DMS153 (cell line): ENCODE data around the gene TUNAR.

Source experiments
- DNase-seq: peaks from one replicate; lab custom pipeline; 2025; lab: John Stamatoyannopoulos, UW

The TUNAR gene

DNA sequence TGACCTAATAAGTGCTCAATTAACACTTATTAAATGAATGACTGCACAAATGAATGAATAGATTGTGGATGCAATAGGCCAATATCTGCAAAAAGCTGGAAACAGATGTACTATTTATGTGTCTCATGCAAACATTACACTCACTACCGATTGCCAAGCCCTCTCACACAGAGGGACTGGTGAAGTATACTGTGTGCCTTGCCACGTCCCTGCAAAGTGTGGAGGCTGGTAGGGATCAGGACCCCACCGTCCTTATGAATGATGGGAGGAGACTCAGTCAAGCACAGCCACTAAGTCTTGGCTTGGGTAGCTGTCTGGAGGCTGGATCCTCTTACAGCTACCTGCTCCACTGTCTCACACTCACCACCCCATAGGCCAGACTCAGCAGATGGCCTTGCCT, 3.9 kb upstream of the TUNAR start:
- no peak for DNase-seq

- DNase-seq, result no peak
Measured at GRCh38 chr14:95875831-95876760, 536 bp upstream of the TUNAR start.

DNA sequence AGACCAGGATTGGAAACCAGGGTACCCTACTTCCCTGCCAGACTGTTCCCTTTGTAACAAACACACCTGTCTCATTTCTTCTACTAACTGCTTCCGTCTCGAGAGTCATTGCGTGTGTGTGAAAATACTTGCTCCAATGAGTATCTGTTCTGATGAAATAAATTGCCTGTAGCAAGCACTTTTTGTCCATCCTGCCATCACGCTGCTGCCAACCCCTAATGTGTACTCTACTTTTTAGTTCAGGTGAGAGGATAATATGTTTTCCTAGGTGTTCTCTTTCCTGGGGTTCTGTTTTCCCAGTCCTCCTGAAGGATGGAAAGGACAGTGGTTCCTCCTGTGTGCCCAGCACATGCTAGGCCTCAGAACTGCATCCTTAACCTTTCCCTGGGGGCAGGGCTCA, 1.0 kb downstream of the TUNAR start:
- DNase-seq, result no peak

DNA sequence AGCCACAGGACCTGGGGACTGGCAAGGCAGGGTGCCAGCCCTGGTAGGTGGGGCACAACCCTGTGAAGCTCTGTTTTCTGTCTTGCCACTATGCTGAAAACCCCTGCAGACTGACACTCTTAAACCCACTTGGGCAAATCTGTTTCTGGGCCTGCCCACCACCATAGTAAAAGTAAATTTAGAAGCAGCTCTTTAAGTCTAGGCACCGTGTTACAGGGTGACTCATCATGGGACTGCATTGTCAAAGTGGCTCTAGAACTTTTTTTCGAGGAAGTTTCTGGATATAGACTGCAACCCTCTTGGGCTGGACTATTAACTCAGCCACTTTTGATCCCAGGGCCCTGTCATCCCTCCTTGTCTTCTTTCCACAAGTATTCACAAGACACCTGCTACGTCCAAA, 7.7 kb downstream of the TUNAR start:
- no peak for DNase-seq

DNA sequence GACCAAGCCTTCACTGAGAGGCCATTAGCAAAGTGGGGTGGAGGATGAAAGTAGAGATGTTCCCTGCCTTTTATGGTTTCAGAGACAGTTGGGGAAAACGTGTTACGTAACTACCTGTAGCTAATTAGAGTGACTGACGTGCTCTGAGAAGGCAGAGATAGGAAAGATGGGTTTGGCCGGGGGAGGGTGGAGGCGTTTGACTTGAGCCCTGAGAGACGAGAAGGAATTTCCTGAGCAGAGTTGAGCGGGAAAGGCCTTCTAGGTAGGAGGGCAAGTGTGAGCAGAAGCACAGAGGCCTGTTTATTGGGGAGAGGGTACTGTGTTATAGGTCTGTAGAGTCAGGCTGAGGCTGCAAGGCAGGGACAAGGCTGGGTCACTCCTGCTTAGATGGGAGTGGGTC, 8.6 kb downstream of the TUNAR start:
- DNase-seq, result no peak

DNA sequence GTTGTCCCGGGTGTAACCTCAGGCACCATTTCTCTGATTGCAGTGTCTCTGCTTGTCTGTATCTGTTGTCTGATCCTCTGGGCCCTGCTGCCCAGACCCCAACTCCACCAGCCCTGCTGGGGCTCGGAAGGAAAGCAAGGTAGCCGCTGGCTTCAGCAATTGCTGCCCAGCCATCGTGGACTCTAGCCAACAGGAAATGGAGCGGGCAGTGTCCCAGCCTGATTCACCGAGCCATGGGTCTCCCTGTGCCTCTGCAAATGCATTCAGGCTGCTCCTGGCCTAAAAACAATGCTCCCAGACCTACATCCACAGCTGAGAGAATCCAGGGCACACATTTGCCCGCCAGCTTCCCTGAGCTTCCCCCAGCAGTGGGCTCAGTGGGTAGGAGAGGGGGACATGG, 9.2 kb downstream of the TUNAR start:
- no peak for DNase-seq

DNA sequence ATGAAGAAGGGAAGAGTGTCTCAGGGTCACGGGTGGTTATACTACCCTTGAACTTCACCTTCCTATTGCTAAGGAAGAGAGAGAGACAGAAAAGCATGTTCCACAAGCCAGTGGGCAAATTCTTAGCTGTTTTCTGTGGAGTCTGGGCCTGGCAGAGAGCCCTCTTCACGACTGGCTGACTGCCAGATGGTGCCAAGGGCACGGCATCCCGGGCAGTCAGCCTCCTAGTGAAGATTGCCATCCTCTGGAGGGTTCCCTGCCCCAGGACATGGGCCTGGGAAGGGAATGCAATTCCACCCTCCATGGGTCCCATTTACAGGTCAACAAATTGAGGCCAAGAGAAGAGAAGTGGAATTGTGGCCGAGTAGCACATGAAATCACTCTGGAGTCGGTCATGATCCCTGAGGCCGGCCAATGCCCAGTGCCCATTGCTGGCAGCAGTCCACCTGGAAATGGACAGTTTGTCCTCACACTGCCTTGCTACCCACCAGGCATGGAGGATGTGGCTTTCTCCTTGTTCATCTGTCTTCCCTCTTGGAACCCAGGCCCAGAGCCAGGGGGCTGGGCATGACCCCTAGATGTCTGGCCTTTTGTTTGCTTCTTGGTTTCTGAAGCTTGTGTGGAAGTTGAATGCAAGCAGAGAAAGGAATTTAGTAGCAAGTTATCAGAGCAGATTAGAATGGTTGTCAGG, 9.9 kb downstream of the TUNAR start:
- DNase-seq, result no peak

DNA sequence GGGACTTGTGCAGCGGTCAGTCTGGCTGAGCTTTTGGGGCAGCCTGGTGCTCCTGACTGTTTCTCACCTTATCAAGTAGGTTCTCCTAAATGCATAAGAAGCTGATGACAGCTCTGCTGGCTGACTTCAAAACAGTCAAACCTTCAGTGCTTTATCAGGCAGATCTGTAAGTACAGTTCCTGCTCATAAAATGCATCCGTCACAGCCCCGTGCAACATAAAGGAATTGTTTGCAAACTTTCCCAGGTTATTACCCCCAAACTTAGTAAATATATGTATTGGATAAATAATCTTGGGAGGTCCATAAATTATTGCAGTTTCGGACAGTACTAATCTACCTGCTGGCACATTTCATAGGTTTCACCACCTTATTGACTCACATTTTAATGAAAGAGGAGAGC, 10.7 kb downstream of the TUNAR start:
- DNase-seq, result no peak

- no peak for DNase-seq
Measured at GRCh38 chr14:95889236-95889979, 12.8 kb downstream of the TUNAR start.

DNA sequence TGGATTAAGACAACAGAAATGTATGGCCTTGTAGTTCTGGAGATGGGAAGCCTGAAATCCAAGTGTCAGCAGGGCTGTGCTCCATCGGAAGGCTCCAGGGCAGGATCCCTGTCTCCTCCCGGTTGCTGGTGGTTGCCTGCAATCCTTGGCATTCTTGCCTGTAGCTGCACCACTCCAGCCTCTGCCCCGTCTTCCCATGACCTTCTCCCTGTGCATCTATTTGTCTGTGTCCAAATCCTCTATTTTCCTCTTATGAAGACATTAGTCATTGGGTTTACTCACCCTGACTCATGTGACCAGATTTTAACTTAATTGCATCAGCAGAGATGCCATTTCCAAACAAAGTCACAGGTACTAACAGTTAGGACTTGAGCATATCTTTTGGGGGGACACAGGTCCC, 15.1 kb downstream of the TUNAR start:
- DNase-seq, result no peak

DNA sequence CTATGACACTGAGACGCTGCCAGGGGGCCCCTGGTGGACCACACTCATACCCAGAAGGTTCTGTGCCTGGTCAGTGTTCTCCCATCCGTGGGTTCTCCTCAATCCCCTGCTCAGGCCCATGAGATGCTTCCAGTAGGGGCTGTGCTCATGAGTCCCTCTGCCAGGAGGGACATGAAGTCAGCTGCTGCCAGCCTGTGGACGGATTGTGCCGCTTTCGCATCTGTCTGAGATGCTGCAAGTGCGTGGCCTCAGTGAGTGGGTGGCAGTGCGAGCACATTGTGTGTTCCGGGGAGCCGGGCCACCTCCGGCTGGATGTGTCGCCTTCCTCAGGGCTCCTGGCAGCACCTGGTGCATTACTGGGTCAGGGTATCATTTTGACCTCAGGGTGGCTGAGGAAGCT, 15.5 kb downstream of the TUNAR start:
- DNase-seq, result no peak

- DNase-seq, result no peak
Measured at GRCh38 chr14:95895720-95896119, 19.1 kb downstream of the TUNAR start.

GRCh38 chr14:95896498-95897135, 20.0 kb downstream of the TUNAR start:
- DNase-seq, result no peak

- no peak for DNase-seq
Measured at GRCh38 chr14:95897280-95897679, 20.6 kb downstream of the TUNAR start.

GRCh38 chr14:95901054-95901453, 24.4 kb downstream of the TUNAR start:
- DNase-seq, result no peak

- DNase-seq, result no peak
Measured at GRCh38 chr14:95902273-95902826, 25.7 kb downstream of the TUNAR start.

GRCh38 chr14:95903165-95903564, 26.5 kb downstream of the TUNAR start:
- DNase-seq, result no peak

DNA sequence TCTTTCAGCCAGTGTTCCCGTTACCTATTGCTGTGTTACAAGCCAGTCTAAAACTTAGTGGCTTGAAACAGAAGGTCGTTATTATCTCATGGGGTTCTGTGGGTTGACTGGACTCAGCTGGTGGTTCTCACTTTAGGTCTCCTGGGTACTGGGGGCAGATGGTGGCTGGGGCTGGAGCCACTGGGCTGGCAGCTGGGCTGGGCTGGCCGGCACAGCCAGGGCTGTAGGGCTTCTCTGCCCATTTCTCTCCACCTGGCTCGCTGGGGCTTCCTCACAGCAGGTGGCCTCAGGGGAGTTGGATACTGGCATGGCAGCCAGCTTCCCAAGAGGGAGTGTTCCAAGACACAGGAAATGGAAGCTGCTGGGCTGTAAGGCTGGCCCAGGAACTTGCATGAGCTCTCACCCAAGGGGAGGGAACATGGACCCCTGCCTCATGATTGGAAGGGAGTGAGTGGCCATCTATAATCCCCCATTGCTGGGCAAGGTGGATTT, 27.0 kb downstream of the TUNAR start:
- no peak for DNase-seq

DNA sequence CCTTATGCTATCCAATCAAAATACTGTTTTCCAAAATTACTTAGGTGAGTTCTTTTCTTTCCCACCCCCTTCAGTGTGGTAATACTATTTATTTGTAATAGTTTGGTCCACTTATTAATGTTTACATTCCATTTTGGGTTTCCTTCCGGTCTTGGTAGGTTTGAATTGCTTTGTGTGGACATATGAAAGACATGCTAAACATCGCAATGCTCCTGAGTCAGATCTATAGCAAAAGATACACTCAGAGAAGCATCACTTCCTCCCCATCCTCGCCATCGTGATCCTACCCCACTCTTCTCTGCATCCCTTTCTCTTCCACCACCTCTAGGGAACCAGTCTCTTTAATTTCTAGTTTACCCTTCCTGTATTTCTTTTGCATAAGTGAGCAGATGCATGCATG, 30.0 kb downstream of the TUNAR start:
- no peak for DNase-seq

GRCh38 chr14:95910628-95911027, 34.0 kb downstream of the TUNAR start:
- DNase-seq, result no peak

DNA sequence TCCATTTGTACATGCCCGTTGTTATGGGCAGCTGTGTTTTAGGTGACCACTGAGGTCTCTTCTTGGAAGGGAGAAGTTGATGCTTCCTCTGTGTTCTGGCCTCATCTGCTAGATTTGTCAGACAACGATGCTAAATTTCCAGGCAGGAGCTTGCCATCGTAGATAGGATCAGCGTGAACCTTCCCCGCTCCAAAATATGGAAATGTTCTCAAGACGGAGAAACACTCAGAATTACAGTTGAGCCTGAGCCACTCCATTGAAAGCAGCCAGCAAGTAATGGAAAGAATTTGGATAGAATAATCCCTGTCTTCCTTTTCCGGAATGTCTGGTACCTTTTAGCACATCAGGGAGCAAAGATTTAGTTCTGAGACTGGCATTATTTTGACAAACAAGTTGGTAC, 34.8 kb downstream of the TUNAR start:
- no peak for DNase-seq

DNA sequence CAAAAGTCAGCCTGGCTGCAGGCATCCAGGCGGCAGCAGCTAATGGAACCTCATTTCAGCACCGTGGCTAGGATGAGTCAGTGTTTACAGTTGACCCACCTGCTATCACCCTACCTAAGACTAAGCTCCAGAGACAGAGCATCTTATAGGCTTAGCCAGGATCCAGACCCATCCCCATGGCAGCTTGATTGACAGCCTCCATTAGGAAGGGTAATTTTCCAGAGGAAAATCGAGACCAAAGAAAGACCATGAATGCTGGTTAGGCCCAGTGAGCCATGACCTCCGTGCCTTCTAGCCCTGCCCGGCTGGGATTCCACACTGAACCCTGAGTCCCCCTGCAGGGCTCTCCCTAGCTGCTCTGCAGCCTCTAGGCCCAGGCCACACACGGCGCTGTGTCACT, 38.7 kb downstream of the TUNAR start:
- no peak for DNase-seq
